K562 (cell line): ENCODE measurements around the gene DEFB114. TPM values are rescaled to one million over a fixed set of nuclear protein-coding genes. Genes with fewer than 3 reads are reported as not detected.

Experiments used
- CEBPG ChIP-seq, 3 experiments: fragments of 200-800 bp in 1 of 3; sonication (Bioruptor generic) in 1 of 3; sonication (generic) in 1 of 3; formaldehyde crosslinking in 1 of 3; IDR thresholded peaks in 2 of 3; conservative IDR thresholded peaks in 1 of 3; 2 replicates each; pipeline versions ENCODE4 v1.6.1 to v1.8.0; 2016 to 2022; ENCODE audit warnings: missing compliant biosample characterization in 2 of 3, missing genetic modification characterization in 2 of 3, mild to moderate bottlenecking in 1 of 3, missing genetic modification reagents in 1 of 3
- DEAF1 ChIP-seq: fragments of 450-650 bp; formaldehyde crosslinking; IDR thresholded peaks from 2 replicates; pipeline ENCODE4 v1.4.0; 2020; ENCODE audit warnings: mild to moderate bottlenecking, moderate library complexity
- ESRRA ChIP-seq: fragments of 450-650 bp; IDR thresholded peaks from 2 replicates; pipeline ENCODE4 v1.6.1; 2014; ENCODE audit warnings: low read depth, mild to moderate bottlenecking, moderate library complexity, borderline replicate concordance
- FOXJ2 ChIP-seq: fragments of 200-800 bp; sonication (Bioruptor generic); IDR thresholded peaks from 2 replicates; pipeline ENCODE4 v1.6.1; 2016; ENCODE audit warnings: missing genetic modification characterization, missing compliant biosample characterization
- ZBTB9 ChIP-seq: fragments of 450-650 bp; formaldehyde crosslinking; IDR thresholded peaks from 2 replicates; pipeline ENCODE4 v1.4.0; 2020; ENCODE audit warnings: mild to moderate bottlenecking, moderate library complexity
- ZC3H8 ChIP-seq: fragments of 450-650 bp; IDR thresholded peaks from 2 replicates; pipeline ENCODE4 v1.6.1; 2017
- ZNF551 ChIP-seq: fragments of 250-450 bp; sonication (Bioruptor Pico); IDR thresholded peaks from 2 replicates; pipeline ENCODE4 v1.5.0; 2021; ENCODE audit warnings: mild to moderate bottlenecking, moderate library complexity
- ZNF668 ChIP-seq: fragments of 250-450 bp; sonication (Bioruptor Pico); IDR thresholded peaks from 2 replicates; pipeline ENCODE4 v1.8.0; 2022; ENCODE audit warnings: mild to moderate bottlenecking, inconsistent platforms
- polyA plus RNA-seq, 8 experiments: library from polyadenylated mRNA; depleted of rRNA in 4 of 8; stranded (reverse) in 5 of 8; unstranded in 3 of 8; fragments of >200 nt; fragmentation: Nextera tagmentation in 2 of 8; fragmentation: Illumina TruSeq in 1 of 8; extraction: Ambion mirVana in 2 of 8; extraction: Trizol in 1 of 8; gene quantifications; 2 replicates each; pipeline versions ENCODE4 v1.2.1 to v1.2.3, GENCODE V29; 2011 to 2014; ENCODE audit warnings: inconsistent platforms in 1 of 8, missing spikeins in 1 of 8
- total RNA-seq, 7 experiments: library from RNA; depleted of rRNA in 6 of 7; stranded (reverse); fragments of >200 nt in 6 of 7; fragmentation: Illumina TruSeq in 2 of 7; extraction: Trizol in 2 of 7; gene quantifications; 2 replicates each; pipeline versions ENCODE4 v1.2.1 to v1.2.3, GENCODE V29; 2011 to 2021; ENCODE audit warnings: low replicate concordance in 1 of 7
- TF ChIP-seq, protein P1 (sequence below): sonication (generic); formaldehyde crosslinking; IDR thresholded peaks from 2 replicates; pipeline ENCODE4 v1.8.0; 2023; ENCODE audit warnings: mild to moderate bottlenecking, missing genetic modification reagents
- TF ChIP-seq, protein P2 (sequence below): fragments of 450-650 bp; conservative IDR thresholded peaks from 2 replicates; pipeline ENCODE4 v1.6.1; 2016; ENCODE audit warnings: missing genetic modification characterization, low read depth, mild to moderate bottlenecking, control low read depth, missing compliant biosample characterization
- TF ChIP-seq, protein P3 (sequence below): fragments of 450-650 bp; formaldehyde crosslinking; IDR thresholded peaks from 2 replicates; pipeline ENCODE4 v1.4.0; 2022; ENCODE audit warnings: missing genetic modification characterization

Gene DEFB114
- total and polyA plus RNA-seq, 9 of the 15 experiments (the other 6 are each of a cell fraction or from before 2014, with no cell fraction given) = not detected

DNA sequence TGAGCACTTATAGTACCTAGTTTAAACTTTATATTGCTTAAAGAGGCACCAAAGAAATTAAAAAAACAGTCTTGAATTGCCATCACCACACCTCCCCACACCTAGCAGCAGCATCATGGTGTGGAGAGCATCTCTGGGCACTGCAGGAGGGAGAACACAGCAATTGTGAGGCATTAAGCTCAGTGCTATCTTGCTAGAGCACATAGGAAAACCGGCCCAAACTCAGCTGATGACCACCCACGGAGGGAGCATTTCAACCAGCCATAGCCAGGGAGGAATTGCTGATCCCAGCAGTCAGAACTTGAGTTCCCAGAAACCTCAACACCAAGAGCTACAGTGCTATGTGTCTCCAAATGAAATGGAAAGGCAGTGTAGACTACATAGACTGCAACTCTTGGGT, 24.9 kb upstream of the DEFB114 start (continued):
- TF ChIP-seq, protein P1, sequence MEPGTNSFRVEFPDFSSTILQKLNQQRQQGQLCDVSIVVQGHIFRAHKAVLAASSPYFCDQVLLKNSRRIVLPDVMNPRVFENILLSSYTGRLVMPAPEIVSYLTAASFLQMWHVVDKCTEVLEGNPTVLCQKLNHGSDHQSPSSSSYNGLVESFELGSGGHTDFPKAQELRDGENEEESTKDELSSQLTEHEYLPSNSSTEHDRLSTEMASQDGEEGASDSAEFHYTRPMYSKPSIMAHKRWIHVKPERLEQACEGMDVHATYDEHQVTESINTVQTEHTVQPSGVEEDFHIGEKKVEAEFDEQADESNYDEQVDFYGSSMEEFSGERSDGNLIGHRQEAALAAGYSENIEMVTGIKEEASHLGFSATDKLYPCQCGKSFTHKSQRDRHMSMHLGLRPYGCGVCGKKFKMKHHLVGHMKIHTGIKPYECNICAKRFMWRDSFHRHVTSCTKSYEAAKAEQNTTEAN (CRISPR knock-in tag) = no peak
- no peak for TF ChIP-seq ESRRA
- TF ChIP-seq, protein P2, sequence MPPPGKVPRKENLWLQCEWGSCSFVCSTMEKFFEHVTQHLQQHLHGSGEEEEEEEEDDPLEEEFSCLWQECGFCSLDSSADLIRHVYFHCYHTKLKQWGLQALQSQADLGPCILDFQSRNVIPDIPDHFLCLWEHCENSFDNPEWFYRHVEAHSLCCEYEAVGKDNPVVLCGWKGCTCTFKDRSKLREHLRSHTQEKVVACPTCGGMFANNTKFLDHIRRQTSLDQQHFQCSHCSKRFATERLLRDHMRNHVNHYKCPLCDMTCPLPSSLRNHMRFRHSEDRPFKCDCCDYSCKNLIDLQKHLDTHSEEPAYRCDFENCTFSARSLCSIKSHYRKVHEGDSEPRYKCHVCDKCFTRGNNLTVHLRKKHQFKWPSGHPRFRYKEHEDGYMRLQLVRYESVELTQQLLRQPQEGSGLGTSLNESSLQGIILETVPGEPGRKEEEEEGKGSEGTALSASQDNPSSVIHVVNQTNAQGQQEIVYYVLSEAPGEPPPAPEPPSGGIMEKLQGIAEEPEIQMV (tag) = no peak
- no peak for TF ChIP-seq ZBTB9 (CRISPR knock-in tag)
- TF ChIP-seq ZNF551 (CRISPR knock-in tag) = no peak
- TF ChIP-seq, protein P3, sequence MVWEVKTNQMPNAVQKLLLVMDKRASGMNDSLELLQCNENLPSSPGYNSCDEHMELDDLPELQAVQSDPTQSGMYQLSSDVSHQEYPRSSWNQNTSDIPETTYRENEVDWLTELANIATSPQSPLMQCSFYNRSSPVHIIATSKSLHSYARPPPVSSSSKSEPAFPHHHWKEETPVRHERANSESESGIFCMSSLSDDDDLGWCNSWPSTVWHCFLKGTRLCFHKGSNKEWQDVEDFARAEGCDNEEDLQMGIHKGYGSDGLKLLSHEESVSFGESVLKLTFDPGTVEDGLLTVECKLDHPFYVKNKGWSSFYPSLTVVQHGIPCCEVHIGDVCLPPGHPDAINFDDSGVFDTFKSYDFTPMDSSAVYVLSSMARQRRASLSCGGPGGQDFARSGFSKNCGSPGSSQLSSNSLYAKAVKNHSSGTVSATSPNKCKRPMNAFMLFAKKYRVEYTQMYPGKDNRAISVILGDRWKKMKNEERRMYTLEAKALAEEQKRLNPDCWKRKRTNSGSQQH (CRISPR knock-in tag) = no peak
- TF ChIP-seq ZC3H8 = no peak
- no peak for TF ChIP-seq DEAF1
- TF ChIP-seq FOXJ2 = no peak
- no peak for TF ChIP-seq CEBPG (CRISPR knock-in tag; IDR thresholded peaks at IDR 0.05)
- TF ChIP-seq CEBPG (tag; conservative IDR thresholded peaks at IDR 0.05 in 1 of 2, IDR thresholded peaks at IDR 0.05 in 1 of 2) = no peak
- TF ChIP-seq ZNF668 (CRISPR knock-in tag) = no peak
